A673 (cell line): Measurements from ENCODE around the gene NXT1.

Source experiments
- EZH2 ChIP-seq: fragments of 200-600 bp; sonication (generic); IDR thresholded peaks from 2 replicates; pipeline ENCODE4 v1.6.1; 2017; ENCODE audit warnings: borderline replicate concordance, low read depth, mild to moderate bottlenecking, mixed read lengths, antibody characterized with exemption, low read length; ENCODE audit not compliant: poor library complexity, severe bottlenecking
- TF ChIP-seq, protein P1 (sequence below): fragments of 300-800, 200-600 bp; sonication (generic); conservative IDR thresholded peaks from 2 replicates; pipeline ENCODE4 v1.5.1; 2017; ENCODE audit warnings: low read depth, mild to moderate bottlenecking, antibody characterized with exemption, low read length, moderate library complexity, mixed read lengths

DNA sequence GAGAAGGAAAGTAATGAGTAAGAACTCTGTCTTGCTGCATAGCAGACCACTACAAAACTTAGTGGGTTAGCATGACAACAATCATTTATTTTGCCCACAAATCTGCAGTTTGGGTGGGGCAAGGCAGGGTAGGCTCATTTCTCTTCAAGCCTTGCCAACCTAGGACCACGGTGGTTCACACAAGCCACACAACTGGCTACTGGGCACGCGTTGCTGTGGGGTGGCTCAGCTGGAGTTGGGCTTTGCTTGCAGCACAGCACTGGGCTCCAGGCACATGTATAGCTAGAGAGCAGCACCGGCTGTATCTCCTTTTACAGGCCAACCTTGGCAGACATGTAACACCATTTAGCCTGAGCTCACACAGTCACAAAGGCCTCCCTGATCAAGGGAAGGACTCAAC lies 4.6 kb upstream of the NXT1 start:
- TF ChIP-seq, protein P1, sequence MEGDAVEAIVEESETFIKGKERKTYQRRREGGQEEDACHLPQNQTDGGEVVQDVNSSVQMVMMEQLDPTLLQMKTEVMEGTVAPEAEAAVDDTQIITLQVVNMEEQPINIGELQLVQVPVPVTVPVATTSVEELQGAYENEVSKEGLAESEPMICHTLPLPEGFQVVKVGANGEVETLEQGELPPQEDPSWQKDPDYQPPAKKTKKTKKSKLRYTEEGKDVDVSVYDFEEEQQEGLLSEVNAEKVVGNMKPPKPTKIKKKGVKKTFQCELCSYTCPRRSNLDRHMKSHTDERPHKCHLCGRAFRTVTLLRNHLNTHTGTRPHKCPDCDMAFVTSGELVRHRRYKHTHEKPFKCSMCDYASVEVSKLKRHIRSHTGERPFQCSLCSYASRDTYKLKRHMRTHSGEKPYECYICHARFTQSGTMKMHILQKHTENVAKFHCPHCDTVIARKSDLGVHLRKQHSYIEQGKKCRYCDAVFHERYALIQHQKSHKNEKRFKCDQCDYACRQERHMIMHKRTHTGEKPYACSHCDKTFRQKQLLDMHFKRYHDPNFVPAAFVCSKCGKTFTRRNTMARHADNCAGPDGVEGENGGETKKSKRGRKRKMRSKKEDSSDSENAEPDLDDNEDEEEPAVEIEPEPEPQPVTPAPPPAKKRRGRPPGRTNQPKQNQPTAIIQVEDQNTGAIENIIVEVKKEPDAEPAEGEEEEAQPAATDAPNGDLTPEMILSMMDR, result no peak
- no peak for TF ChIP-seq EZH2
